Activated CD8-positive, alpha-beta memory T cell treated with anti-CD3 and anti-CD28 coated beads, Interleukin-2, amount 50 U/mL, for 1 hour (primary cell): Measurements from ENCODE around the gene SAP25.

Source experiments
- DNase-seq: peaks from one replicate; pipeline ENCODE4 v3.0.0-alpha.2; 2020; ENCODE audit errors: extremely low read depth

The SAP25 gene

DNA sequence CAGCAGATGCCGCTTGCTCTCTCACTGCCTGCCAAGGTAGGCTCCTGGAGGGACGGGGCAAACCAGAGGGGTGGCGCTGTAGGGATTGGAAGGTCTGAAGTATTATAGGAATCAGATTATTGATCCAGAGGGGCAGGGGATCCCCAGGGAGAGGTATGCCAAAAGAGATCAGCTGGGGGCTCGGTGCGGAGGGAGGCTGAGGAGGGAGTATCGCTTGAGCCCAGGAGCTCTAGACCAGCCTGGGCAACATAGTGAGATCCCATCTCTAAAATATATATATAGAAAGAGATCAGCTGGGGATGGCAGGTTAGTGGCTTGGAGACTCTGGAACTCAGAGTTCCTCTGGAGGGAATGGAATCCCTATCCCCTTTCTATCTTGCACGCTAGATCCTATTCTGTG, 21.5 kb upstream of the SAP25 start:
- DNase-seq, result no peak

DNA sequence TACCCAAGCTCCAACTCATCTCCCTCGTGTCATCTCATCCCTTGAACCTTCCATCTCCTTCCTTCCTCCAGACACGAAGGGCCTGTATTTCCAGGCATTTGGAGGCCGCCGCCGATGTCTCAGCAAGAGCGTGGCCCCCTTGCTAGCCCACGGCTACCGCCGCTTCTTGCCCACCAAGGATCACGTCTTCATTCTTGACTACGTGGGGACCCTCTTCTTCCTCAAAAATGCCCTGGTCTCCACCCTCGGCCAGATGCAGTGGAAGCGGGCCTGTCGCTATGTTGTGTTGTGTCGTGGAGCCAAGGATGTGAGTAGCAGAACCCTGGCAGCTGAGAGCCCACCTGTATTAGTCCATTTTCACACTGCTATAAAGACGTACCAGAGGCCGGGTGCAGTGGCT, 17.9 kb upstream of the SAP25 start:
- DNase-seq, result no peak

DNA sequence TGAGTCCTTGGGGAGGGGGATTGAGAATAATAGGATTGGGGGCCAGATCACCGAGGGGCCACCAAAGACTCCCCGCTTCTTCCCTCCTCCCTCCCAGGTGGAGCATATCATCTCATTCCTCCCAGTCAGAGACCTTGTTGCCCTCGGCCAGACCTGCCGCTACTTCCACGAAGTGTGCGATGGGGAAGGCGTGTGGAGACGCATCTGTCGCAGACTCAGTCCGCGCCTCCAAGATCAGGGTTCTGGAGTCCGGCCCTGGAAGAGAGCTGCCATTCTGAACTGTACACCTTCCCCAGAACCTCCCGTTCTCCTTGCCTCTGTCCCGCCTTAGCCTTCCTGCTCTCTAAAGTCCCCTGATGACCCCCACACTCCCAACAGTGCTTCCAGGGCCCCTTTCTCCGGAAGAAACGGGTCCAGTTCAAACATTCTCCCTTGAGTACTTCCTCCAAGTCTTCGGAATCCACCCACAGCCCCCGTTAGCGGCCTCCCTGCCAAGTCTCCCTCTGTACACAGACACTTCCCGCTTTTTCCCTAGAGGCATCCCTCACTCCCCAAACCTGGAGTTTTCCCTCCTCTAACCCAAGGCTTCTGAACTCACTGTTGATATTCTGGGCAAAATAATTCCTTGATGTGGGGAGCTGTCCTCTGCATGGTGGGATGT, 16.5 kb upstream of the SAP25 start:
- no peak for DNase-seq

DNA sequence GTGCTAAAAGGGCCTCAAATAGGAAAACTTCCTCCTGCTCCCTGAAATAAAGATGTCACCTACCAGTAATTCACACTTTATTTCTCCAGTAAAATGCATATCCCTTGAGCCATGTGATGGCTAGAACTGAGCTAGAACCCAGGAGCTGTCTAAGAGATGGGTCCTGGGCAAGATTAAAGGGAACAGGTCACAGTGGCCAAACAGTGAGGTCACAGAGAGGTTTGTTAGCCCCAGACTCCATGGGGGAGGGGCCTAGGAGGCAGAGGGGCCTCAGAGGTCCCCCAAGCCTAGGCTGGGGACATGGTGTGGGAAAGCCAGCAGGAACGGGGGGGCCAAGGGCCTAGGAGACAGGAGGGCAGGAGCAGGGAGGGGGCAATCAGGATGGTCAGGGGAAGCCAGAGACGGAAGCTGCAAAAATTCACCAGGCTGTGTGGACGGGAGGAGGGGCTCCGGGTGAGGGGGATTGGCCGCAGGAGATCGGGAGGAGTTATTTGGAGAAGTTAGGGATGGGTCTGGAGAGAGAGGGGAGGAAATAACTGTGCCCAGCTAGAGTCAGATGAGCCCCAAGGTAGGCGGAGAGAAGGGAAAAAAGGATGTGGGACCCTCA, 15.7 kb upstream of the SAP25 start:
- DNase-seq, result no peak

DNA sequence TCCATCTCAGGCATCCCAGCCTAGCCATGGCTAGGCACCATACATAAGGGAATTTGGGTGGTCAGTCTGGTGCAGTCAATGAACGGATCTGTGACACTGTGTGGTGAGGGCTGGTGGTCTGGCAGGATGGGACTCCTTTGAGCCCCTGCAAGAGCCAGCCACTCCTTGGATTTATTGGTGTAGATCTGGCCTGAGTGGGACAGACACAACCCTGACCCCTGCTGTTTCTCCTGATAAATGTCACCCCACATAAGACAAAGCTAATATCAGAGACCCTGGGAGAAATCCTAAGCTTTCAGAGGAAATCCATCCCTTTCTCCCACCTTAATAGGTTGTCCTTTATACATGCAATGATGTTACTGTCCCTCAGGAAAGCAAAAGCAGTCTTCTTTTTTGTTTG, 14.7 kb upstream of the SAP25 start:
- no peak for DNase-seq

DNA sequence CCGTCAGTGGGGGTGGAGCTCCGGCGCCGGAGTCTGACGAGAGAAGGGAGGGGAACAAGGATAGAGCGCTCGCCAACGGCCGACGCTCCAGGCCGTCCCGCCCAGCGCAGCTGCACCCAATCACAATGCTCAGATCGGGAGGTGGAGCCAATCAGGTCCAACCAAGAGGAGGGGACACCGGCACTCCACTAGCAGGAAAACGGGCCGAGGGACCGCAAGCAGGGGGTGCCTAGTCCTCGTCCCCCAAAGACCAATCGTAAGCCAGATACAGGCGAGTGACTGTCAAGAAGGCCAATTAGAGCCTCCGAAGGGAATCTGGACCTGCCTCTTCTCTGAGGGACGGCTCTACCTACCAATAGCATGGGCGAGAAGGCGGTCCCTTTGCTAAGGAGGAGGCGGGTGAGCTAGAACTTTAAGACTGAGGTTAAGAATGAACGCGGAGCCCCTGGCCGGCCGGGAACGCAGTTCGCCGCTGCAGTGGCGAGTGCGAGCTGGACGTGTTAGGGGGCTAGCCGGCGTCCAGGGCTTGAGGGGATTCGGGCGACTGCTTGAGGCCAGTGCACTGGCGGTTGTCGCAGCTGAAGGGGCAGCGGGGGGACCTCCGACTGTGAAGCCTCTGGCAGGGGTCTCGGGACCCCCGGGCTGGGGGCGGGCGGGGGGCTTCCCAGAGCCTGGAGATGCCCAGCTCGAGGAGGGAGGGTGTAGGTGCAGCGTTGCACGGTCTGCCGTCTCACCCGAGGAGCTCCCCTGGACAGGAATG, 12.7 kb upstream of the SAP25 start, which contains the start of gene FBXO24:
TSS of gene FBXO24 (plus strand) at position 63 of the 760 bp plus-strand sequence. CDS start at position 361, 298 bp downstream.
- peak; percentile 99 for DNase-seq

DNA sequence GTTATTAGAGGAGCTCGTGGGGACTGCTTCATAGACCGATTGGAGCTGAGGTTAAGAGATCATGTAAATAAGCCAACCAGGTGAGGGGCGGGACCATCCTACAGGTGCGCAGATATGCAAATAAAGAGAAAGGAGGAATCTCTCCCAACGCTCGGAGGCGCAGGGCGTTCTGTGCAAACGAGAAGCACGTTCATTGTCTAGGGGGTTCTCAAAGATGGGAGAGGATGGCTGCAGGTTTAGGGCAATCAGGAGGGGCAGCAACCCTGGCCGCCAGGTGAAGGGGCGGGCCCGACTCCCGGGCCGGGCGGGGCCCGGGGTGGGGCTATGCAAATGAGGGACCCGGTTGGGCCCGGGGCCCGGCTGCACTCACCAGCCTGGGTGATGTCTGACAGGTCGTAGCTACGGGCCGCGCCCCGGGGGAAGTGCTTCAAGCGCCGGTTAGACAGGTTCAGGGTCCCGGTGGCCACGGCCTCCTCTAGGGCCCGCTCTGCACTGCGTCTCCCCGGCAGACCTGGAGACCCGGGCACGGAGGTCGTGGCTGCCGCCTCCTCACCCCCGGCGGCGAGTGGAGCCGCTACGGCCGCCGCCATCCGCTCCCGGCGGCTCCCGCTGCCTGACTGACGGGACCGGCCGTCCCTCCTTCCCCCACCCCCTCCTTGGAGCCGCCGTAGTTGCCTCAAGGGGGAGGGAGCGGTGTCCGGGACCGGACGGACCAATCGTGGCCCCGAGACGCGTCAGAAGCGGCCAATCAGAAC, 12.0 kb upstream of the SAP25 start, which contains the start of gene LRCH4:
TSS of gene LRCH4 (minus strand) at position 619 of the 755 bp plus-strand sequence. CDS start at position 590, 29 bp downstream.
- DNase-seq, result no peak

DNA sequence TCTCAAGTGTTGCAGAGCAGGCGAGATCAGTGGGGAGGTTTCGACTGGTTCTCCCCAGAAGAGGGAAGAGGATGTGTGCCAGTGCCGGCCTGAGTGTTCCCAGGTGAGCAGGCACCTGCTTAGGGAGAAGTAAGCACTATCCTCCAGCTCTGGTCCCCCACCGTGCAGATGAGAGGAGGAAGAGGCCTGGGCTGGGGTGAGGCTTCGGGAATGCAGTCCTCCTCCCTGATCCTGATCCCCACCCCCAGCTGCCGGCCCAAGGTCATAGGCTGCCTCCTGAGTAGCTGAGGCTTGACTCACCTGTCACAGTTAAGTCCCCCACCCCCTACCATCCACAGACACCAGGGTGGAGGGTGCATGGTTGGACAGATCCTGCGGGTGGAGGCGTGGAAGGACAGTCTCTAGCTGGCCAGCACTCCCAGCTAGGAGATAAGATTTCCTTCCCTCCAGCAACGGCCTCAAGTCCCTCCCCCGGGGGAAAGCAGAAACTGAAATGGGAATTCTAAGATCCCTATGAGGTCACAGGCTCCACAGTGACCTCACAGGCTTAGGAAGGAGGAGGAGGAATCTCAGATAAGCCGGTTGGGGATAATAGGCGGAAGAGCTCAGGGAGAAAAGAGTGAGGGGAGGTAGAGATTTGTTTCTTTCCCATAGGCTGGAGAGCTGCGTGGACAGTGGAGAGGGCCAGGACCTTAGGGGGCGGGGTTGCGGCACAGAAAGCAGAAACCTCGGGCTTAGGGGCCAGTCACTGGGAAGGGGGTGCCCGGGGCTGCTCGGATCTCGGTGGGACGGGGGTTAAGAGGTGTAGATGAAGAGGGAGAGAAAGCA, 11.2 kb upstream of the SAP25 start:
- no peak for DNase-seq

DNA sequence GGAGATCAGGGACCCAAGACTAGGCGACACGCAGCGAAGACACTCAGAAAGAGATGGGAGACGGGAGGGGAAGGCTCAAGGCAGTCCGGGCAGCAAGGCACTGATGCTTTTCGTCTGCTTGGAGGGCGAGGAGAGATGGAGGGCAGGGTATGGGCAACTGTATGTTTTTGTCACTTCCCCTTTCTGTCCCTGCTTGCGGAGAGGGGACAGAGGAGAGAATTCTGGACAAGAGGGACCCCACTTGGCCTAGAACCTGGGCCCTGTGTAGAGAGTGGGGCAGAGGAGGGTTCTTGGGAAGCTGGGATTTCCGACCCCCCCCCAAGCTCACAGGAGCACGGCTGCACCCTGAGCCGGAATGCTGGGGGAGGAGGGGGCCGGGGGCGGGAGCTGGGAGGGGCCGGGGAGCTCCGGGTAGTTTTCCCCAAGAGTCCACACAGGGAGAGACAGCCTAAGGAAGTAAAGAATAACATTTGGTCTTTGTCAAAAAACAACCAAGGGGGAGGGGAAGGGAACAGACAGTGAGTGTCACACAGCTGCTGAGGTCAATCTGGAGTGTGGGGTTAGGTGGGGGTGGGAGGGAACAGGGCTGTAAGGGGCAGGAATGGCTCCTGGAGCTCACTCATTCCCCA, 10.5 kb upstream of the SAP25 start:
- no peak for DNase-seq

DNA sequence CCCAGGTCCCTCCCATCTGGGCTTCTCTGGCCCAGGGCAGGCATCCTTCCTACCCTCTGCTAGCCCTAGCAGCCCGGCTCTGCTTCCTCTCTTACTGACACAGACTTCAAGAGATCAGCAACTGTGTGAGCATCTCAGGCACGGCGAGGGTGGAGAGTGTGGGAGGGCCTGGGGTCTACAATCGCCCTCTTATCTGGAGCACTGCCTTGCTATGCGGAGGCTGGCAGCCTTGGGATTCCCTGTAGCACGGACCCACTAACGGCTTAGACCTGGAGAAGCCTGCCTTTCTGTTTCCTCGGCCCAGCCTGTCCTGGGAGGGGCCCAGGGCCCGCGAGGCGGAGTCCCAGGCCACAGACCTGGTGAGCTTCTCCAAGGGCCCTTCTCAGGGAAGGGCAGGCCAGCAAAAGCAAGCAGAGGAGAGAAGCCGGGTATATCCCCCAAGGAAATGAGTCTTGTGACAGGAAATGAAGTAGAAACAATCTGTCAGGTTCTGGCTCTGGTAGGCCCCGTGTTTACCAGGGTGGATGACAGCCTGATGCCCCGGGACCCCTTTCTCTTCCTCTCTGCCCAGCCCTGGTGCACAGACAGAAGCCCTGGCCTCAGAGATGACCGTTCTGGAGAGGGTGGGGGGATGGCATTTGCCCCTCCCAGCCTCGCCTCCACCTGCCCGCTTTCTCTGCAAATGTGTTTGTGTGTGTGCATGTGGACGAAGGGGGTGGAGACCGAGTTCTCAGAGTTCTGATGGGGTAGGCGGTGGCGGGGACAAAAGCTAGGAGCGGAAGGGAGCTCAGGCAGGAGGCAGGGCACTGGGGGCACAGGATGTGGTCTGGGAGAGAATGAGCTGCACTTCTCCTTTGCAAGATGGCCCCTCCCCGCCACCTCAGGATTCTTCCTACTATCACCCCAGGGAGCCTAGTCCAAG, 9.7 kb upstream of the SAP25 start:
- no peak for DNase-seq

DNA sequence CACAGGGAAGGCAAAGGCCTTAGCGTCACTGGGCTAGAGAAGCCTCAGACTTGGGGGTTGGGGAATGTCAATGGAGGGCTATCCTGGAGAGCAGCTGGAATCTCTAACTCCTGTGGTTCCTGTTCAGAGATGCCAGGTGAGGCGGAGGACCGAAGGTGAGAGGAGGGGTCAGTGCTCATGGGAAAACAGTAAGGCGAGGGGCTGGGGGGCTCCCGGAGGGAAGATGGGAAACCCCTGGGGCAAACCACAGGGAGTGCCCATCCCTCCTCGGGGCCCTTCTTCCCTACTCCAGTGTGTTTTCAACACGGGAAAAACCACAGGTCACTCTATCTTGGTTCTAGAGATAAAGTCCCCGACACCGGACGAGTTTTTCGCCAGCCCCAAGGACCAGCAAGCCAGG, 8.9 kb upstream of the SAP25 start:
- DNase-seq, result no peak

DNA sequence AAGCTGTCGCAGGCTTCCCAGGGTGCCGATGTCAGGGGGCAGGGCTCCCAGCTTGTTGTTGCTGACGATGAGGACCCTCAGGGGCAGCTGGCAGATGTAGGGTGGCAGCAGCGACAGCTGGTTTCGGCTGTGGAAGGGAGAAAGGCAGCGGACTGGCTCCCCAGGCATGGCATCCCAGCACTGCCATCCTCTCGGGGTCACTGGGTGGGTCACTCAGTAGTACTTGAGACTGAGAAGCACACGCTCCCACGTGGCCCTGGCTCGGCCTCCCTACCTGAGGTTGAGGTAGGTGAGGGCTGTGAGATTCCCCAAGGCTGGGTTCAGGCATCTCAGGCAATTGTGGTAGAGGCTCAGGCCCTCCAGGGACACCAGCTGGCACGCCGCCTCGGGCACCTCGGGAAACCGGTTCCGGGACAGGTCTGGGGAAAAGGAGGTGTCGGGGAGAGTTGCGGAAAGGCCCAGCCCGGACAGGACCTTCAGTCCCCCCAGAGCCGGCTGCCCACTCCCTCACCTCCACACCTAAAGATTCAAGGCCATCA, 8.4 kb upstream of the SAP25 start:
- DNase-seq, result no peak

DNA sequence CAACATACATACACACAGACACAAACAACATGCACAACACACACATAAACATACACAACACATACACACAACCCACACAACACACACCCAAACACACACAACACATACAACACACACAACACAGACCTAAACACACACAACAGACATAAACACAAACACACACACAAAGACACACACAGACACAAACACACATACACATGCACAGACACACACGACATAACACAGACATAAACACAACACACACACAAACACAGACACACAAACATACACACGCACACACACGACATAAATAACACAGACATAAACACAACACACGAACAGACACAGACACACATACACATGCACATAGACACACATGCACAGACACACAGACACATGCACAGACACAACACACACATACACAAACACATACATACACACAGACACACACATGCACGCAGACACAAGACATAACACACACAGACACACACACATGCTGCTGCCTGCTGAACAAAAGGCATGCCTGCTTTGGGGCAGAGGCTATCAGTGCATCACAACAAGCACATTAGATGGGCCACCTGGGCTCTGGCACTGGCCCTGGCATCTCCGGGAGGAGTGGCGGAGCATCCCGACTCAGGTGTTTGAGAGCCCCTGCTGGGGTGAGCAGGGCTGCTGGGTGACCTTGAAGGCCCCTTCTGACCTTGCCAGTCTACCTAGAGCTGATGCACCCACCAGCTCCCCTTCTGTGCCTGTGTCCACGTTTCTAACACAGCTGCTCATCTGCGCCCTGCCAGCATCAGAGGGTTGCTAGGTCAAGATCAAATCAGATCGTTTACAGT, 7.0 kb upstream of the SAP25 start:
- DNase-seq, result no peak

DNA sequence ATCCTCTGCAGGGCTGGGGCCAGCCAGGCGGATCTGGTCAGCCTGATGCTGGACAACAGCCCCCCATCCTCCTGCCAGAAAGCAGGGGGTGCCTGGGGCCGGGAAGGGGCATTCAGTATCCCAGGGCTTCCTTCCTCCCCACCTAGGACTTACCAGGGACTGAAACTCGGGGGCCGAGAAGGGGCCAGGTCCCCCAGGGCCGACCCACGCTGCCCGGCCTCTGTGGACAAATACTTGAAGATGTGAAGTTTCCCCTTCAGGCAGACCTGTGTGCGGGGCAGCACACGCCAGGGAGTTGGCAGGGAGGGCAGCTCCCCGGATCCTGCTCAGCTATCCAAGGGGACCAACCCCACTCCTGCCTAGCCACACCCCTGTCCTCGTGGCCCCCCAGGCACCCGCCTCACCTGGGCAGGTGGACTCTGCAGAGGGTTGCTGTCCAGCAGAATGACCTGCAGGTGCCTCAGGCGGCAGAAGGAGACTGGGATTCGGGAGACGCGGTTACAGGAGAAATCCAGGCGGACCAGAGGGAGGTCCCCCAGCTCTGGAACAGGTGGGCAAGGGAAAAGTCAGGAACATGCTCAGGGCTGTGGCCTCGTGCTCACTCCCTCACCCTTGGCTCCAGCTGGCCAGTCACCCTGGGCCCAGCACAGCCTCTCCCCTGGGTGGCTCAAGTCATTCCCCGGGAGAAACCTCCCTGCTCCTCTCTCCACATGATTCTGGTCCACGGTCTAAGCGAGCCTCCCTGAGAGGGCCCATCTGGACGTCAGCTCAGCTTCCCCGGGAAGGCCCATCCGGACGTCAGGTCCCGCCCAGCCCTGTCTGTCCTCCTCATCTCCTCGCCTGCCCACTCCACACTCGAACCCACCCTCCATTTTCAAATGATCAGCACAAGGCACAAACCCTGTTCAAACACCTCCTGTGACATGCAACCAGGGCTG, 4.8 kb upstream of the SAP25 start:
- no peak for DNase-seq

DNA sequence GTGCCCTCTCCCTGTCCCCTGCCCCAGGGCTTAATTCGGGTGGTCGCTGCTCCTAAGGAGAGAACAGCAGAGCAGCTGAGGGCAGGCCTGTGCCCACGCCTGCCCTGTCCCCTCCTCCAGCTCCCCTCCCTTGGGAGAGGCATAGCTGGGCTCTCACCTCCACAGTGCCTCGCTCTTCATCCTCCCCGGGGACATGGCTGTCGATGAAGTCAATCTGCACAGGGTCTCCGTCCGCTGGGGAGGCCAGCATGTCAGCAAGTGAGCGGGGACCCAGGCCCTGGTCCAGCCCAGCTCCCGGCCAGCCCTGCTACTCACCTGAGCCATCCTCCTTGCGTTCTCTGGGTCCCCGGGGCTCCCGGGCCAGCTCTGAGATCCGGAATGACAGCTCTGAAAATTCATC, 3.8 kb upstream of the SAP25 start:
- DNase-seq, result no peak

DNA sequence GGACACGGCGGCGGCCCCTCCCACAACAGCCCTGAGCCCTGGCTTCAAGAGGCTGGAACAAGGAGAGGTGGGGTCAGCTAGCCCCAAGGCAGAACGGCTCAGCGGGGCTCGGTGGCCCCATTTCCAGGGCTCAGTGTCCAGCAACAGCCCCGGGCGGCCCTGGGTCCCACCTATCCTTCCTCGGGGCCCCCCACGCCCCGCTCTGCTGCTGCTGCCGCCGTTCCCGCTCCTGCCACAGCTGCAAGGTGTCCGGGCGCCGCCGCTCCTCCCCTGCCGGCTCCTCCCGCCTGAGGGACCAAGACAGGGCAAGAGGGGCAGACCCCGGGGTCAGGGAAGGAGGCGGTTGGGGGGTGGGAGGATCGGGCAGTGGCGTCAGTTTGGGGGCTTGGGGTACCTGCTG, 3.4 kb upstream of the SAP25 start:
- no peak for DNase-seq

DNA sequence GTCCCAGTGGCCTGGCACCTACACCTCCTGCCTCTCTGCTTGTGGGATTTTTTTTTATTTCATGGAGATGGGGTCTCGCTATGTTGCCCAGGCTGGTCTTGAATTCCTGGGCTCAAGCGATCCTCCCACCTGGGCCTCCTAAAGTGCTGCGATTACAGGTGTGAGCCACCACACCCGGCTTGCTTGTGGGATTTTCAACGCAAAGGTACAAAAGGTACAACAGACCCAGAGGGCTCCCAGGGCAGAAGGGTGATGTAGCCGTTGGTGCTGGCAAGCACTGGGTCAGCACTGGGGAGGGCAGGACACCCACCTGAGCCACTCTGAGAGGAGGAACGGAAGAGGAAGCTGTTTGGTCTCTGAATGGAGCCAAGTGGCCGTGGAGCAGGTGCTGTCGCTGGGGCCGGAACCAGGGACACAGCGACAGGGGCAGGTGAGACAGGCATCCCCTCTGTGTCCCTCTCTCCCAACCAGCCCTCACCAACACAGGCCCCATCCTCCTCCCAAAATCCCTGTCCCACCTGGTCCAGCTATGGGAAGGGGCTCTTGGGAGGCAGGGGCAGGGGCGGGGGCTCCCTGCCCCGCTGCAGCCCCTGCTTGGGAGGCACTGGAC, 2.8 kb upstream of the SAP25 start:
- no peak for DNase-seq
